CD4-positive, alpha-beta T cell (primary cell): ENCODE data around the gene RUNX3. TPM values are rescaled to one million over a fixed set of nuclear protein-coding genes. Genes with fewer than 3 reads are reported as not detected.

Experiments
- ATAC-seq: fragments of 200-7000 bp; cut with Tn5 transposase; one replicate; pipeline ENCODE4 v1.10.0; 2022; ENCODE audit warnings: mild to moderate bottlenecking; ENCODE audit not compliant: poor library complexity
- CTCF ChIA-PET: fragments of 350-600 bp; sonication (Branson Sonifier 250); formaldehyde crosslinking; loops from one replicate; lab custom pipeline; 2021; ENCODE audit warnings: antibody characterized with exemption, inconsistent platforms; lab: Charles Lee
- POLR2A ChIA-PET: fragments of 350-600 bp; sonication (Branson Sonifier 250); formaldehyde crosslinking; loops from one replicate; lab custom pipeline; 2021; ENCODE audit warnings: antibody characterized with exemption, inconsistent platforms; lab: Charles Lee
- DNase-seq, 14 experiments: peaks; one replicate each; pipeline ENCODE4 v3.0.0-alpha.2; 2013 to 2020; ENCODE audit warnings: mixed read lengths in 2 of 14
- H3K27ac ChIP-seq, 2 donors: one replicate each; pipeline versions ENCODE4 v1.5.1 to v1.7.0; 2013; ENCODE audit warnings: low read length in 2 of 2, low read depth in 1 of 2, mild to moderate bottlenecking in 1 of 2
- H3K27me3 ChIP-seq, 2 experiments: 1 replicate in 1 of 2; 2 replicates in 1 of 2; pipeline versions ENCODE4 v1.6.1 to v1.7.0; 2013; ENCODE audit warnings: low read length in 2 of 2, control low read depth in 1 of 2, mild to moderate bottlenecking in 1 of 2, moderate library complexity in 1 of 2; ENCODE audit not compliant: insufficient read depth in 2 of 2, control insufficient read depth in 1 of 2
- H3K36me3 ChIP-seq: one replicate; pipeline ENCODE4 v1.6.1; 2013; ENCODE audit warnings: low read length, control low read depth; ENCODE audit not compliant: insufficient read depth
- H3K4me1 ChIP-seq: one replicate; pipeline ENCODE4 v1.6.1; 2013; ENCODE audit warnings: low read length, control low read depth; ENCODE audit not compliant: insufficient read depth
- H3K4me3 ChIP-seq: one replicate; pipeline ENCODE4 v1.5.1; 2013; ENCODE audit warnings: mild to moderate bottlenecking, low read length, moderate library complexity
- H3K9me3 ChIP-seq, 2 experiments: 1 replicate in 1 of 2; 2 replicates in 1 of 2; pipeline versions ENCODE4 v1.6.1 to v1.7.0; 2013; ENCODE audit warnings: low read length in 2 of 2, mild to moderate bottlenecking in 2 of 2, control low read depth in 1 of 2, moderate library complexity in 1 of 2; ENCODE audit not compliant: control insufficient read depth in 1 of 2, insufficient read depth in 1 of 2
- H3K27ac Mint-ChIP-seq: one replicate; pipeline ENCODE4 v1.8.0; 2020; ENCODE audit warnings: mixed read lengths
- H3K27me3 Mint-ChIP-seq: one replicate; pipeline ENCODE4 v1.8.0; 2021; ENCODE audit warnings: mixed read lengths
- H3K36me3 Mint-ChIP-seq: one replicate; pipeline ENCODE4 v1.8.0; 2021; ENCODE audit warnings: low read depth, mixed read lengths
- H3K4me1 Mint-ChIP-seq: one replicate; pipeline ENCODE4 v1.8.0; 2021; ENCODE audit warnings: low read depth, mixed read lengths
- H3K4me3 Mint-ChIP-seq: one replicate; pipeline ENCODE4 v1.8.0; 2020; ENCODE audit warnings: mild to moderate bottlenecking, mixed read lengths
- H3K9me3 Mint-ChIP-seq: one replicate; pipeline ENCODE4 v1.8.0; 2020; ENCODE audit warnings: mixed read lengths
- CTCF ChIP-seq: fragments of 200-600 bp; IDR thresholded peaks from one replicate; pipeline ENCODE4 v1.8.0; 2022; ENCODE audit warnings: antibody characterized with exemption, mild to moderate bottlenecking
- intact Hi-C, 2 experiments: fragments of 100-400 bp; cut with DNase I in 1 of 2; cut with micrococcal nuclease in 1 of 2; formaldehyde crosslinking; loops; one replicate each; pipeline versions ENCODE4 v1.15.1 to v1.9.0; 2023 to 2025; cut with DNase I, micrococcal nuclease
- total RNA-seq, 174 experiments: library from RNA in 2 of 174; stranded (reverse) in 2 of 174; gene quantifications; one replicate each; pipeline ENCODE4 v1.2.3 and lab custom pipeline; 2021 to 2026

Gene RUNX3
- total RNA-seq, 2 experiments from 2014 or later = 202 to 209 TPM

- Mint-ChIP-seq H3K27ac (peak overlapping the region; percentile 55), H3K4me3 (peak overlapping the region; percentile 71), H3K36me3 (peaks cover 7% of the 10 kb centered on the region), H3K27me3 (no peaks in the 10 kb centered on the region), H3K9me3 (no peaks in the 10 kb centered on the region), H3K4me1 (peaks cover 32% of the 10 kb centered on the region)
- ChIA-PET POLR2A (interaction anchor here (1.0 to 2.0 kb wide), 2 partner anchors 31 to 104 kb away, joined by 5 to 10 read pairs; no protein-coding TSS in a partner anchor), CTCF (interaction anchor here (0.9 to 4.3 kb wide), 6 partner anchors 14 to 120 kb away, joined by 3 to 52 read pairs (median 6); no protein-coding TSS in a partner anchor)
- no peak overlapping the region for H3K4me3 ChIP-seq
- H3K36me3 ChIP-seq = peaks cover 4% of the 10 kb centered on the region
- intact Hi-C loops = loop anchor here (2.0 to 5.0 kb wide), 5 partner anchors 29 to 291 kb away; partner anchors contain the start of gene SRRM1 (in 1 of the 2)
- DNase-seq = no peak
- TF ChIP-seq CTCF = no peak
- H3K27ac ChIP-seq = no peak overlapping the region
- peaks cover 40% of the 10 kb centered on the region for H3K4me1 ChIP-seq
- ATAC-seq = no peak
- no peaks in the 10 kb centered on the region for H3K27me3 ChIP-seq
- no peaks in the 10 kb centered on the region for H3K9me3 ChIP-seq
Observed at GRCh38 chr1:24933468-24933867, 3.4 kb upstream of the RUNX3 start.

GRCh38 chr1:24932725-24933294, 2.7 kb upstream of the RUNX3 start:
- Histone ChIP-seq H3K27ac (no peak overlapping the region), H3K4me3 (no peak overlapping the region), H3K36me3 (no peaks in the 10 kb centered on the region), H3K4me1 (peaks cover 45% of the 10 kb centered on the region), H3K9me3 (no peaks in the 10 kb centered on the region), H3K27me3 (no peaks in the 10 kb centered on the region)
- Mint-ChIP-seq H3K9me3 (no peaks in the 10 kb centered on the region), H3K27me3 (no peaks in the 10 kb centered on the region), H3K4me1 (peaks cover 38% of the 10 kb centered on the region), H3K36me3 (peaks cover 14% of the 10 kb centered on the region), H3K27ac (peak overlapping the region; percentile 55), H3K4me3 (peak overlapping the region; percentile 71)
- intact Hi-C loops = loop anchor here (1.0 to 5.0 kb wide), 7 partner anchors 30 to 291 kb away; partner anchors contain the start of gene SRRM1 (in 1 of the 2)
- ChIA-PET CTCF (interaction anchor here (0.6 to 4.3 kb wide), 24 partner anchors 8 to 168 kb away, joined by 3 to 52 read pairs (median 4); no protein-coding TSS in a partner anchor), POLR2A (interaction anchor here (0.9 to 2.0 kb wide), 7 partner anchors 30 to 104 kb away, joined by 3 to 10 read pairs (median 5); no protein-coding TSS in a partner anchor)
- TF ChIP-seq CTCF = no peak
- no peak for DNase-seq
- no peak for ATAC-seq

- Histone ChIP-seq H3K36me3 (peaks cover 2% of the 10 kb centered on the region), H3K4me3 (no peak overlapping the region), H3K9me3 (no peaks in the 10 kb centered on the region), H3K4me1 (peaks cover 51% of the 10 kb centered on the region), H3K27ac (no peak overlapping the region), H3K27me3 (no peaks in the 10 kb centered on the region)
- Mint-ChIP-seq H3K36me3 (peaks cover 19% of the 10 kb centered on the region), H3K9me3 (no peaks in the 10 kb centered on the region), H3K27me3 (no peaks in the 10 kb centered on the region), H3K27ac (peak overlapping the region; percentile 55), H3K4me3 (peak overlapping the region; percentile 71), H3K4me1 (peaks cover 43% of the 10 kb centered on the region)
- CTCF ChIA-PET = interaction anchor here (0.6 to 4.3 kb wide), 24 partner anchors 9 to 169 kb away, joined by 3 to 52 read pairs (median 4); no protein-coding TSS in a partner anchor
- POLR2A ChIA-PET = interaction anchor here (0.9 to 2.0 kb wide), 6 partner anchors 31 to 105 kb away, joined by 3 to 10 read pairs (median 4); no protein-coding TSS in a partner anchor
- intact Hi-C loops = loop anchor here (1.0 to 5.0 kb wide), 7 partner anchors 31 to 290 kb away; partner anchors contain the start of gene SRRM1 (in 1 of the 2)
- no peak for ATAC-seq
- peak in 13 of 14 experiments; percentile 40 to 82 (median 57) for DNase-seq
- peak; percentile 68 for TF ChIP-seq CTCF
Observed at GRCh38 chr1:24932284-24932683, 2.2 kb upstream of the RUNX3 start.
